Endothelial cell of umbilical vein (primary cell): ENCODE measurements around the gene CATSPERD. TPM values are rescaled to one million over a fixed set of nuclear protein-coding genes. Genes with fewer than 3 reads are reported as not detected.

Source experiments
- BruUV-seq: library from RNA; stranded (reverse); fragments of 400-500 nt; replicated peaks from 2 replicates; lab custom pipeline; 2021; lab: Mats Ljungman, UMichigan
- CTCF ChIA-PET: fragments of 300-600, 350-600 bp; sonication (Branson Sonifier 250); formaldehyde crosslinking; loops from one replicate; lab custom pipeline; 2021; ENCODE audit warnings: antibody characterized with exemption, inconsistent platforms; lab: Charles Lee
- POLR2A ChIA-PET: fragments of 300-600, 350-600 bp; sonication (Branson Sonifier 250); formaldehyde crosslinking; loops from one replicate; lab custom pipeline; 2021; ENCODE audit warnings: antibody characterized with exemption, inconsistent platforms; lab: Charles Lee
- DNase-seq: peaks from one replicate; pipeline ENCODE4 v3.0.0-alpha.2; 2011; ENCODE audit warnings: low read depth, low spot score
- FAIRE-seq: peaks from 2 replicates; lab custom pipeline; 2011; peaks lifted over from hg19 to GRCh38; lab: Jason Lieb, UNC
- H2AFZ ChIP-seq: 2 replicates; pipeline ENCODE4 v1.6.0; 2012; ENCODE audit warnings: low read depth, low read length, control low read depth, inconsistent platforms
- H3K27ac ChIP-seq: 2 replicates; pipeline ENCODE4 v1.5.1; 2011; ENCODE audit warnings: low read depth, mild to moderate bottlenecking, control low read depth, low read length, moderate library complexity; ENCODE audit not compliant: insufficient read depth
- H3K27me3 ChIP-seq, 2 experiments: 2 replicates each; pipeline versions ENCODE4 v1.6.0 to v1.6.1; 2011; ENCODE audit warnings: low read length in 2 of 2, mixed read lengths in 1 of 2; ENCODE audit not compliant: control insufficient read depth in 2 of 2, insufficient read depth in 2 of 2
- H3K36me3 ChIP-seq, 2 experiments: 2 replicates in 1 of 2; 3 replicates in 1 of 2; pipeline ENCODE4 v1.5.1; 2011; ENCODE audit warnings: low read length in 2 of 2, mild to moderate bottlenecking in 1 of 2, moderate library complexity in 1 of 2; ENCODE audit not compliant: control insufficient read depth in 2 of 2, insufficient read depth in 2 of 2; ENCODE audit errors: extremely low read depth in 1 of 2
- H3K4me1 ChIP-seq: 3 replicates; pipeline ENCODE4 v1.5.1; 2011; ENCODE audit warnings: mild to moderate bottlenecking, low read length; ENCODE audit not compliant: control insufficient read depth, insufficient read depth; ENCODE audit errors: extremely low read depth
- H3K4me2 ChIP-seq: 2 replicates; pipeline ENCODE4 v1.6.1; 2011; ENCODE audit warnings: low read length, control low read depth, mixed read lengths; ENCODE audit not compliant: insufficient read depth
- H3K4me3 ChIP-seq, 3 experiments: fragments of 200-600 bp in 1 of 3; sonication (generic), shearing (Covaris generic) in 1 of 3; replicated peaks in 1 of 3; 2 replicates each; pipeline ENCODE4 v1.5.1; 2011 to 2016; ENCODE audit warnings: control low read depth in 3 of 3, low read length in 3 of 3, mild to moderate bottlenecking in 2 of 3, inconsistent platforms in 1 of 3, low read depth in 1 of 3, moderate library complexity in 1 of 3; ENCODE audit not compliant: insufficient read depth in 1 of 3
- H3K79me2 ChIP-seq: 2 replicates; pipeline ENCODE4 v1.6.0; 2012; ENCODE audit warnings: low read length, inconsistent platforms; ENCODE audit not compliant: control insufficient read depth, insufficient read depth
- H3K9ac ChIP-seq: replicated peaks from 2 replicates; pipeline ENCODE3; 2011; ENCODE audit warnings: low read length, control low read depth; ENCODE audit not compliant: insufficient read depth; ENCODE audit errors: extremely low read depth
- H3K9me1 ChIP-seq: replicated peaks from 3 replicates; pipeline ENCODE4 v1.6.0; 2011; ENCODE audit warnings: mild to moderate bottlenecking, low read length; ENCODE audit not compliant: control insufficient read depth, insufficient read depth; ENCODE audit errors: extremely low read depth
- H3K9me3 ChIP-seq: replicated peaks from 2 replicates; pipeline ENCODE4 v1.5.1; 2012; ENCODE audit warnings: low read length, inconsistent platforms; ENCODE audit not compliant: control insufficient read depth, insufficient read depth
- H4K20me1 ChIP-seq: replicated peaks from 2 replicates; pipeline ENCODE3; 2011; ENCODE audit warnings: mild to moderate bottlenecking, low read length; ENCODE audit not compliant: control insufficient read depth, insufficient read depth; ENCODE audit errors: extremely low read depth
- CTCF ChIP-seq, 2 donors: IDR thresholded peaks; 1 replicate in 1 of 2; 2 replicates in 1 of 2; pipeline ENCODE4 v1.5.1; 2011; ENCODE audit warnings: low read length in 2 of 2, mild to moderate bottlenecking in 2 of 2, moderate library complexity in 2 of 2, control low read depth in 1 of 2, inconsistent platforms in 1 of 2, low read depth in 1 of 2; ENCODE audit not compliant: insufficient read depth in 1 of 2; ENCODE audit errors: extremely low read depth in 1 of 2
- EZH2 ChIP-seq: IDR thresholded peaks from 2 replicates; pipeline ENCODE4 v1.6.1; 2012; ENCODE audit warnings: borderline replicate concordance, low read depth, mild to moderate bottlenecking, moderate library complexity, low read length, inconsistent platforms; ENCODE audit not compliant: severe bottlenecking
- FOS ChIP-seq: IDR thresholded peaks from 2 replicates; pipeline ENCODE4 v1.6.1; 2011; ENCODE audit warnings: mild to moderate bottlenecking, low read length, moderate library complexity, borderline replicate concordance; ENCODE audit not compliant: insufficient read depth
- GATA2 ChIP-seq: IDR thresholded peaks from 2 replicates; pipeline ENCODE4 v1.7.0; 2011; ENCODE audit warnings: low read depth, mild to moderate bottlenecking, moderate library complexity, mixed read lengths, low read length; ENCODE audit not compliant: insufficient read length, insufficient read depth
- JUN ChIP-seq: IDR thresholded peaks from 2 replicates; pipeline ENCODE4 v1.6.1; 2011; ENCODE audit warnings: borderline replicate concordance, low read depth; ENCODE audit not compliant: insufficient read length, insufficient read depth
- MAX ChIP-seq: IDR thresholded peaks from 2 replicates; pipeline ENCODE4 v1.6.1; 2011; ENCODE audit not compliant: insufficient read depth, insufficient read length
- MYC ChIP-seq: IDR thresholded peaks from one replicate; pipeline ENCODE4 v1.6.1; 2011; ENCODE audit warnings: mild to moderate bottlenecking, low read depth, low read length
- POLR2A ChIP-seq: IDR thresholded peaks from 2 replicates; pipeline ENCODE4 v1.6.1; 2012; ENCODE audit warnings: low read depth, mild to moderate bottlenecking, control low read depth, low read length
- POLR2AphosphoS5 ChIP-seq: IDR thresholded peaks from 2 replicates; pipeline ENCODE4 v1.6.1; 2012; ENCODE audit warnings: low read depth, mild to moderate bottlenecking, control low read depth, low read length, moderate library complexity; ENCODE audit not compliant: insufficient read depth
- dilution Hi-C: fragments of 300-500 bp; cut with MboI; formaldehyde crosslinking; loops from one replicate; pipeline ENCODE4 v1.15.0; 2019; ENCODE audit warnings: low sequenced_read_pairs; ENCODE audit not compliant: extremely low pct_ligation_motif_present
- intact Hi-C: fragments of 100-400 bp; cut with micrococcal nuclease; formaldehyde crosslinking; loops from one replicate; pipeline ENCODE4 v1.10.0; 2022
- polyA plus RNA-seq, 4 experiments: library from polyadenylated mRNA; depleted of rRNA in 3 of 4; stranded (reverse) in 3 of 4; unstranded in 1 of 4; fragments of >200 nt; gene quantifications; 2 replicates each; pipeline versions ENCODE4 v1.2.1 to v1.2.3, GENCODE V29; 2011 to 2012; ENCODE audit warnings: missing spikeins in 1 of 4
- total RNA-seq: library from RNA; stranded (reverse); gene quantifications from 2 replicates; pipeline ENCODE4 v1.2.3, GENCODE V29; 2021

CATSPERD gene
- total and polyA plus RNA-seq, 2 donors (not counting 3 experiments of a cell fraction or from before 2014, with no cell fraction given), result not detected

- no peaks in the 10 kb centered on the region for H4K20me1 ChIP-seq
- ChIA-PET CTCF (interaction anchor here (0.7 kb wide), 1 partner anchor 450 kb away, joined by 5 read pairs; no protein-coding TSS in a partner anchor), POLR2A (no interaction called here)
- dilution Hi-C loops, result no loop called here
- H3K9ac ChIP-seq, result no peak overlapping the region
- H2AFZ ChIP-seq, result no peak overlapping the region
- no peak overlapping the region for H3K27ac ChIP-seq
- no peak overlapping the region for H3K4me3 ChIP-seq
- H3K79me2 ChIP-seq, result no peaks in the 10 kb centered on the region
- no peak overlapping the region for H3K4me2 ChIP-seq
- no TSS peak for BruUV-seq
- H3K9me3 ChIP-seq, result no peaks in the 10 kb centered on the region
- H3K9me1 ChIP-seq, result no peaks in the 10 kb centered on the region
- H3K27me3 ChIP-seq, result no peaks in the 10 kb centered on the region
- no peaks in the 10 kb centered on the region for H3K36me3 ChIP-seq
- TF ChIP-seq MYC, result no peak
- H3K4me1 ChIP-seq, result no peaks in the 10 kb centered on the region
- intact Hi-C loops, result no loop called here
- FAIRE-seq (no peak), DNase-seq (no peak)
Measured at GRCh38 chr19:5738423-5738822, 18.0 kb downstream of the CATSPERD start.

DNA sequence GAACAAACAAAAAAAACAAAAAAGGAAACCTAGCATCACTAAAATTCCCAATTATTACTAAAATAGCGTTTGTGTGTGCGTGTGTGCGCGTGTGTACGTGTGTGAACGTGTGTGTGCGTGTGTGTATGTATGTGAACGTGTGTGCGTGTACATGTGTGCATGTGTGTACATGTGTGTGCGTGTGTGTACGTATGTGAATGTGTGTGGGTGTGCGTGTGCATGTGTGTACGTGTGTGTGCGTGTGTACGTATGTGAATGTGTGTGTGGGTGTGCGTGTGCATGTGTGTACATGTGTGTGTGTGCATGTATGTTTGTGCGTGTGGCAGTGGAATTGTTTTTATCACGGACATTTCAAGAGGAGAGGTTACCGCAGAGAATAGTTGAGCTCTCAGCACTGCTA lies 21.6 kb downstream of the CATSPERD start:
- CTCF ChIA-PET, result no interaction called here

More for the DNA sequence above, 21.6 kb downstream of the CATSPERD start:
- POLR2A ChIA-PET, result no interaction called here
- H4K20me1 ChIP-seq, result no peaks in the 10 kb centered on the region
- no peak for FAIRE-seq
- BruUV-seq, result no TSS peak
- H3K36me3 ChIP-seq, result no peaks in the 10 kb centered on the region
- dilution Hi-C loops (no loop called here), intact Hi-C loops (no loop called here)
- H3K9me1 ChIP-seq, result no peaks in the 10 kb centered on the region
- no peaks in the 10 kb centered on the region for H3K4me1 ChIP-seq
- no peaks in the 10 kb centered on the region for H3K27me3 ChIP-seq
- H3K4me3 ChIP-seq, result no peak overlapping the region
- H3K4me2 ChIP-seq, result no peak overlapping the region
- H2AFZ ChIP-seq, result no peak overlapping the region
- no peaks in the 10 kb centered on the region for H3K79me2 ChIP-seq
- no peak overlapping the region for H3K9ac ChIP-seq
- H3K9me3 ChIP-seq, result no peaks in the 10 kb centered on the region
- DNase-seq, result no peak
- TF ChIP-seq POLR2A (no peak), FOS (no peak), CTCF (IDR thresholded peaks at IDR 0.05; ENCODE audit: extremely low read depth in 1 of 2, insufficient read depth in 1 of 2, low read depth in 1 of 2, low read length in 2 of 2) (no peak), EZH2 (no peak), GATA2 (no peak), JUN (no peak), POLR2AphosphoS5 (no peak), MAX (no peak), MYC (no peak)
- H3K27ac ChIP-seq, result no peak overlapping the region
